Measurements from ENCODE around the gene LPCAT3. TPM values are rescaled to one million over a fixed set of nuclear protein-coding genes. Genes with fewer than 3 reads are reported as not detected.

The LPCAT3 gene
- total and polyA plus RNA-seq, 2 of the 13 experiments (the other 11 are each of a cell fraction or from before 2014, with no cell fraction given): 44.5 to 64.3 TPM

DNA sequence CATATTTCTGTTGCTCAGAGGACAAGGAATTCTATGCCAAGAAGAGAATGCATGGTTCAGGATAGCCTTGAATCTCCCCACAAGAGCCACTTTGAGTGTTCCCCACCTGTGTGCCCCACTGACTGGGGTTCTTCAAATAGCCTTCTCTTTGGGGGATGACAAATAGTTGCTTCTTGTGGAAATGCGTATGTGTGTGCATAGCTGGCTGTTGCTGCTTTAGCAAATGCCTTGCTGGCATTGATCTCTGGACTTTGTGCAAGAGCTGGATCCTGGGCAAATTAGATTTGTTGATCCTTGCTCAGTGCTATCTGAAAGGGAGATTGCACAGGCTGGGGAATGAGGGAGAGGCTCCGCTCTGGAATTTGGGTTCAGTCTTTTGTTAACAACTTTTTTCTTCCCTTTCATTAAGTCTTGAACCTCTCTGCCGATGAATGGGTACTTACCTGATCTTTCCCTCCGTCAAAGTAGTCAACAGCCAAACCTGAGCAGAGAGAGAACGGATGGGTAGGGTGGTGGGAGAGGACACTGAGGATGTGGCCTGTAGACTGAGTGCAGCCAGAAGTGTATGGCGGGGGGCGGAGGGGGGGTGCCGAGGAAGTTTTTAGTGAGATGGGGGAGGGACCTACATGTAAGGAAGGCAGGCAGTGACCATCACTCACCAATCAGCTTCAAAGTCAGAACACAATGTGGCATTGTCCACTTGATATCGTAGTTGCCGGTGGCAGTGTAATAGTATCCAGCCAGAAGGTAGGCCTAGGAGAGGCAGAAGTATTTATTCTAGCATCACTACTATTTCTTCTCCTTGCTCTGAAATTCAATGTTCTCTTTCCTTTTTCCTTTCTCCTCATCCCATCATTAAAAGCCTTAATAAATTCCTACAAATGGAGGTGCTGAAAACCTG, 36.9 kb downstream of the LPCAT3 start (continued):
- TF ChIP-seq, protein P1, sequence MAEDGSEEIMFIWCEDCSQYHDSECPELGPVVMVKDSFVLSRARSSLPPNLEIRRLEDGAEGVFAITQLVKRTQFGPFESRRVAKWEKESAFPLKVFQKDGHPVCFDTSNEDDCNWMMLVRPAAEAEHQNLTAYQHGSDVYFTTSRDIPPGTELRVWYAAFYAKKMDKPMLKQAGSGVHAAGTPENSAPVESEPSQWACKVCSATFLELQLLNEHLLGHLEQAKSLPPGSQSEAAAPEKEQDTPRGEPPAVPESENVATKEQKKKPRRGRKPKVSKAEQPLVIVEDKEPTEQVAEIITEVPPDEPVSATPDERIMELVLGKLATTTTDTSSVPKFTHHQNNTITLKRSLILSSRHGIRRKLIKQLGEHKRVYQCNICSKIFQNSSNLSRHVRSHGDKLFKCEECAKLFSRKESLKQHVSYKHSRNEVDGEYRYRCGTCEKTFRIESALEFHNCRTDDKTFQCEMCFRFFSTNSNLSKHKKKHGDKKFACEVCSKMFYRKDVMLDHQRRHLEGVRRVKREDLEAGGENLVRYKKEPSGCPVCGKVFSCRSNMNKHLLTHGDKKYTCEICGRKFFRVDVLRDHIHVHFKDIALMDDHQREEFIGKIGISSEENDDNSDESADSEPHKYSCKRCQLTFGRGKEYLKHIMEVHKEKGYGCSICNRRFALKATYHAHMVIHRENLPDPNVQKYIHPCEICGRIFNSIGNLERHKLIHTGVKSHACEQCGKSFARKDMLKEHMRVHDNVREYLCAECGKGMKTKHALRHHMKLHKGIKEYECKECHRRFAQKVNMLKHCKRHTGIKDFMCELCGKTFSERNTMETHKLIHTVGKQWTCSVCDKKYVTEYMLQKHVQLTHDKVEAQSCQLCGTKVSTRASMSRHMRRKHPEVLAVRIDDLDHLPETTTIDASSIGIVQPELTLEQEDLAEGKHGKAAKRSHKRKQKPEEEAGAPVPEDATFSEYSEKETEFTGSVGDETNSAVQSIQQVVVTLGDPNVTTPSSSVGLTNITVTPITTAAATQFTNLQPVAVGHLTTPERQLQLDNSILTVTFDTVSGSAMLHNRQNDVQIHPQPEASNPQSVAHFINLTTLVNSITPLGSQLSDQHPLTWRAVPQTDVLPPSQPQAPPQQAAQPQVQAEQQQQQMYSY (CRISPR knock-in tag; IDR thresholded peaks at IDR 0.05): 0 out of 2 replicates have a peak, but pooled peaks have one; percentile 48
- TF ChIP-seq HNRNPH1 (optimal IDR thresholded peaks at IDR 0.05; ENCODE audit: low read depth, low read length): no peak
- TF ChIP-seq ZNF101 (CRISPR knock-in tag; IDR thresholded peaks at IDR 0.05; ENCODE audit: borderline replicate concordance, low read depth): no peak
- TF ChIP-seq HOXD1 (CRISPR knock-in tag; IDR thresholded peaks at IDR 0.05): 0 out of 2 replicates have a peak, but pooled peaks have one; percentile 47
- TF ChIP-seq ZNF766 (CRISPR knock-in tag; IDR thresholded peaks at IDR 0.05; ENCODE audit: borderline replicate concordance): no peak
- TF ChIP-seq RFX3 (CRISPR knock-in tag; IDR thresholded peaks at IDR 0.05): no peak
- TF ChIP-seq, protein P2, sequence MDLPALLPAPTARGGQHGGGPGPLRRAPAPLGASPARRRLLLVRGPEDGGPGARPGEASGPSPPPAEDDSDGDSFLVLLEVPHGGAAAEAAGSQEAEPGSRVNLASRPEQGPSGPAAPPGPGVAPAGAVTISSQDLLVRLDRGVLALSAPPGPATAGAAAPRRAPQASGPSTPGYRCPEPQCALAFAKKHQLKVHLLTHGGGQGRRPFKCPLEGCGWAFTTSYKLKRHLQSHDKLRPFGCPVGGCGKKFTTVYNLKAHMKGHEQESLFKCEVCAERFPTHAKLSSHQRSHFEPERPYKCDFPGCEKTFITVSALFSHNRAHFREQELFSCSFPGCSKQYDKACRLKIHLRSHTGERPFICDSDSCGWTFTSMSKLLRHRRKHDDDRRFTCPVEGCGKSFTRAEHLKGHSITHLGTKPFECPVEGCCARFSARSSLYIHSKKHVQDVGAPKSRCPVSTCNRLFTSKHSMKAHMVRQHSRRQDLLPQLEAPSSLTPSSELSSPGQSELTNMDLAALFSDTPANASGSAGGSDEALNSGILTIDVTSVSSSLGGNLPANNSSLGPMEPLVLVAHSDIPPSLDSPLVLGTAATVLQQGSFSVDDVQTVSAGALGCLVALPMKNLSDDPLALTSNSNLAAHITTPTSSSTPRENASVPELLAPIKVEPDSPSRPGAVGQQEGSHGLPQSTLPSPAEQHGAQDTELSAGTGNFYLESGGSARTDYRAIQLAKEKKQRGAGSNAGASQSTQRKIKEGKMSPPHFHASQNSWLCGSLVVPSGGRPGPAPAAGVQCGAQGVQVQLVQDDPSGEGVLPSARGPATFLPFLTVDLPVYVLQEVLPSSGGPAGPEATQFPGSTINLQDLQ (CRISPR knock-in tag; IDR thresholded peaks at IDR 0.05): no peak
- no peak for TF ChIP-seq MTA3 (CRISPR knock-in tag; IDR thresholded peaks at IDR 0.05)
- TF ChIP-seq GATAD2A (CRISPR knock-in tag; IDR thresholded peaks at IDR 0.05): peak; percentile 84
- TF ChIP-seq ZNF891 (CRISPR knock-in tag; IDR thresholded peaks at IDR 0.05): no peak
- TF ChIP-seq, protein P3, sequence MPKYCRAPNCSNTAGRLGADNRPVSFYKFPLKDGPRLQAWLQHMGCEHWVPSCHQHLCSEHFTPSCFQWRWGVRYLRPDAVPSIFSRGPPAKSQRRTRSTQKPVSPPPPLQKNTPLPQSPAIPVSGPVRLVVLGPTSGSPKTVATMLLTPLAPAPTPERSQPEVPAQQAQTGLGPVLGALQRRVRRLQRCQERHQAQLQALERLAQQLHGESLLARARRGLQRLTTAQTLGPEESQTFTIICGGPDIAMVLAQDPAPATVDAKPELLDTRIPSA (CRISPR knock-in tag; IDR thresholded peaks at IDR 0.05; ENCODE audit: borderline replicate concordance): 0 out of 2 replicates have a peak, but pooled peaks have one; percentile 28
- TF ChIP-seq PRPF4 (IDR thresholded peaks at IDR 0.05; ENCODE audit: low read depth, low read length, poor library complexity, severe bottlenecking): no peak
- no peak for TF ChIP-seq DNMT3B (CRISPR knock-in tag; conservative IDR thresholded peaks at IDR 0.05)
- TF ChIP-seq NFIB (CRISPR knock-in tag; IDR thresholded peaks at IDR 0.05; ENCODE audit: borderline replicate concordance): no peak
- no peak for TF ChIP-seq MTF2 (CRISPR knock-in tag; IDR thresholded peaks at IDR 0.05; ENCODE audit: borderline replicate concordance)

All from HepG2 (cell line).